ENCODE results near the gene CALR.
A peak's percentile ranks its signal among the peaks of the same experiment; 100 is the strongest.

The CALR gene

DNA sequence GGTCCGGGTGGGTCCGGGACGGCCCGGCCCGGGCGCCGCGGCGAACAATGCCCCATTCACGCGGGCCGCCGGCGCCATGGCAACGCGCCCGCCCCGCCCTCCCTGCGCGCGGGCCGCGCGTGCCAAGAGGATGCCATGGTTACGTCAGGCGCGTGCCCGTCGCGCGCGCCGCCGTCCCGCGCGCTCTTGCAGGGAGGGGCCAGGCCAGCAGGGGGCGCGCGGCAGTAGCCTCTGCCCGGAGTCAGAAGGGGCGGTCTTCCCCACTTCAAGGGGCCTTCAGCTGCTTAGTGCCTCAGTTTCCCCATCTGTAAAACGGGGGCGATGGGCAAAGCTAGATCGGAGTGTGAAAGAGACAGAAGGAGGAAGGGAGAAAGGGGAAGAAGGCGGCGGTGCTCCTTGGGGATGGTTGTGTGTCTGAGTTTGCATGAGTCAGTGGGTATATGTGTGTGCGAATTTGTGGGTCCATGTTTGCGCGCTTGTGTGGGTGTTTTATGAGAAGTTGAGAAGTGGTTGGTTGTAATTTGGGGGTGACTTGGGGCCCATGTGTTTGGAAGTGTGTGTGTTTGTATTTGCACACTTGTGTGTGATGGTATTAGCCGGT, 45.2 kb downstream of the CALR start:
- peak; percentile 84 for DNase-seq

GRCh38 chr19:12984143-12984627, 45.8 kb downstream of the CALR start:
- DNase-seq = no peak

- no peak for DNase-seq
Measured at GRCh38 chr19:12984683-12985048, 46.3 kb downstream of the CALR start.

DNA sequence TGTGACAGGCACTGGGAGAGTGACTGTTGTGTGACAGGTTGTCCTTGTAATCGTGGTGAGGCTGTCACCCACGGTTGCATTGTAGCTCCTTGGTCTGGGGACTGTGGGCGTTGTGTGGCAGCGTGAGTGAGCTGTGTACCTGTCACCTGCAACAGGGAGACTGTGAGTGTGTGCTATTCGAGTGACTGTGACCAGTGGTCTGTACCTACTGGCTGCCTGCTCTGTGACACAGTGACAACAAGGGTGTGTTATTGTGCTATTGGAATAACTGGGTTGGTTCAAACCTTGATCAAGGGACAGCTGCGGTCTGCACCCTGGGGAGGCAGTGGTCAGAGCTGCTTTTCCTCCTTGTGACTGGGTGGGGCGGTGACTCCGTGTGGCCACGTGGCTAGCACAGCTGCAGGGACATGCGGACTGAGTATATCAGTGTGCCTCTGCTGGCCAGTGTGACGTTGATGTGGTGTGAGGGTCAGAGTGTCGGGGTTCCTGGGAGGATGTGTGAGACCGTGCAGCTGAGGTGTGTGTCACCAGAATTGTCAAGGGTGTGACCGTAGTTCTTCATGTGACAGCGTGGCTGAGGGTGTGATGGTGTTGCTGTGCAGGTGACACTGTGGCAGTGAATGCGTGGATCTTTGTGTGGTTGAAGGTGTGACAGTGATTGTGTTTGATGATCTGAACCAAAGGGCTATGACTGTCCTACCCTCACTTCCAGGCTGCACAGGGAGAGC, 46.8 kb downstream of the CALR start:
- no peak for DNase-seq

GRCh38 chr19:12986726-12987125, 48.3 kb downstream of the CALR start:
- DNase-seq = no peak

DNA sequence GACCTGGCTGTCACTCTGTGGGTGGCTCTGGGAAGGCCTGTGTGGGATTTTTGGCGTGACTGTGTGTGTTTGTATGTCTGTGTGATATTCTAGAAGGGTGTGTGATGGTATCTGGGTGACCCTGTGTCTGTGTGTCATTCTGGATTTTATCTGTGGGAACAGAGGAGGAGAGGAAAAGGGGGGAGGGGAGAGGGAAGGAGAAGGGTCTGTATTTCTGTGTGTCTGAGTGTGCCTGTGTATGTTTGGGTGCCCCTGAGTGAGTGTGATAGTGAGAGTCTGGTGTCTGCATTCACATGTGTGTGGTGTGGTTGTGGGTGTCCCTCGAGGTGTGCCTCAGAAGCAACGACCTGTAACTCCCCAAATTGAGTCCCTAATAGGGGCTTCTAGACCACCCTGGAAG, 48.8 kb downstream of the CALR start:
- DNase-seq = no peak

- DNase-seq = no peak
Measured at GRCh38 chr19:12987781-12988180, 49.4 kb downstream of the CALR start.

DNA sequence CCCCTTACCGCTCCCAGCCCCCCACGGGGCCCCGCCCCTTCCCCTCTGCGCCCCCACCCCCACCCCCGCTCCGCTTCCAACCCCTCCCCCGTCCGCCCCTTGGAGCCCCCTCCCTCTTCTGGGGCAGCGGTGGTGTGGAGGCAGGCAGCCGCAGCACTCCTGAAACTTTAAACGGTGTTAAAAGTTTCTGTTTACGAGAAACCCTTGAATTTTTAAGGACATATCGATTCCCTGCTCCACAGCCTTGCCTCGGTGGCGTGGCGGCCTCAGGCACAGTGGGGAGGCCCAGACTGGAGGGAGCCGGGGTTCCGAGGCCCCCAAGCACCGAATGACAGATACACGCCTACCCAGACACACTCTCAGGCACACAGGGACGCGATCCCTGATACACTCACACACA, 52.0 kb downstream of the CALR start:
- DNase-seq = no peak

DNA sequence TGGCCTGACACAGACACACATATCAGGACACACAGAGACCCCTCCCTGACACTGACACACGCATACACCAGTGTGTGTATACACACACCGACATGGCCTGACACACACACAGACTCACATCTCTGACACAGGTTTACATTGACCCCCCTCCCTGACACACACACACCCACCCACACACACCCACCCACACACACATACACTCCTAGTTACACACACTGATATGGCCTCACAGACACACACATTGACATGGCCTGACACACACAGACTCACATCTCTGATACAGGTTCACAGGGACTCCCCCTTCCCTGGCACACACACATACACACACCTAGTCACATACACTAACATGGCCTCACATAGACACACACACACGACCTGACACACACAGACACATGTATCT, 52.4 kb downstream of the CALR start:
- DNase-seq = no peak

DNA sequence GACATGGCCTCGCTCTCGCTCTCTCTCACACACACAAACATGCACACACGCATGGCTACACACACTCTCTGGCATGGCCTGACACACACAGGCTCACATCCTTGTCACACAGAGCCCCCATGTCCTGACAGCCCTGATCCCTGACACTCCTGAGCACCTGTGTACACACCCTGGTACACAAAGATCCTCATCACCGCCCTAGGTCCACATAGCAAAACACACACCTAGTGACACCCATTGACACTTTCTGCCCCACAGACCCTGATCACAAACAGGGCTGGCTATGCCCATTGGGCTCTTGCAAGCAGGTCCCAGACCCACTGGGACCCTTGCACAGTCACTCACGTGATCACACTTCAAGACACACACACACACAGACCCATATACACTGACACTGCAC, 52.9 kb downstream of the CALR start:
- DNase-seq = no peak

- DNase-seq = no peak
Measured at GRCh38 chr19:12992729-12993128, 54.3 kb downstream of the CALR start.

GRCh38 chr19:12993562-12993961, 55.2 kb downstream of the CALR start:
- DNase-seq = no peak

Data from NCI-H82 (cell line).